ENCODE measurements around the gene FAM83C. TPM values are rescaled to one million over a fixed set of nuclear protein-coding genes. Genes with fewer than 3 reads are reported as not detected.

The FAM83C gene
- total RNA-seq, 1 experiment from 2014 or later = not detected

DNA sequence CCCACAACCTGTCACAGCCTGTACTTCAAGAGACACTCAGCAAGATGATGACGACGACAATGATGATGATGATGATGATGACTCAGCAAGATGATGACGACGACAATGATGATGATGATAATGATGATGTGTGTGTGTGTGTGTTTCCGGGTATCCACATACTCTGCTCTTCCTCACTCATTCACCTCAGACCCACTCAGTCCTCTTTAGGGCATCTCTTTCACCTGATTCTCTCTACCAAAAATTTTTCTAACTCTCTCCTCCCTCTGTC lies 6.5 kb downstream of the FAM83C start:
- DNase-seq (ENCODE audit: extremely low read depth, low read depth) = no peak

GRCh38 chr20:35284992-35285805 lies 7.0 kb downstream of the FAM83C start:
- no peak for DNase-seq (ENCODE audit: extremely low read depth, low read depth)

GRCh38 chr20:35284267-35284991 lies 7.8 kb downstream of the FAM83C start, which contains the start of gene EIF6:
Gene EIF6, minus strand, starts transcription at chr20:35284772. Its CDS starts 285 bp downstream, at chr20:35284487.
- peak; percentile 73 for DNase-seq (ENCODE audit: extremely low read depth, low read depth)

GRCh38 chr20:35283441-35284266 lies 8.6 kb downstream of the FAM83C start:
- no peak for DNase-seq (ENCODE audit: extremely low read depth, low read depth)

DNA sequence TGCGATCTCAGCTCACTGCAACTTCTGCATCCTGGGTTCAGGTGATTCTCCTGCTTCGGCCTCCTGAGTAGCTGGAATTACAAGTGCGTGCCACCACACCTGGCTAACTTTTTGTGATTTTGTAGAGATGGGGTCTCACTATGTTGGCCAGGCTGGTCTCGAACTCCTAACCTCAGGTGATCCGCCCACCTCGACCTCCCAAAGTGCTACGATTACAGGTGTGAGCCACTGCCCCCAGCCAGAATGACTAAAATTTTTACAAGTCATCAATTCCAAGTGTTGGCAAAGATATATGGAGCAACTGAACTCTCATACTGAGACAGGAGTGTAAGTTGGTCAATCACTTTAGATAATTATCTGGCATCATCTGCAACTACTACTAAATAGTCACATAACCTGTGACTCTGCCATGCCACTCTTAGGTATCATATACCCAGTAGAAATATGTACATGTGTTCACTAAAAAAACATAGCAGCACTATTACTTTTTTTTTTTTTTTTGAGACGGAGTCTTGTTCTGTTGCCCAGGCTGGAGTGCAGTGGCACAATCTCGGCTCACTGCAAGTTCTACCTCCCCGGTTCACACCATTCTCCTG lies 10.6 kb downstream of the FAM83C start:
- no peak for DNase-seq (ENCODE audit: extremely low read depth, low read depth)

DNA sequence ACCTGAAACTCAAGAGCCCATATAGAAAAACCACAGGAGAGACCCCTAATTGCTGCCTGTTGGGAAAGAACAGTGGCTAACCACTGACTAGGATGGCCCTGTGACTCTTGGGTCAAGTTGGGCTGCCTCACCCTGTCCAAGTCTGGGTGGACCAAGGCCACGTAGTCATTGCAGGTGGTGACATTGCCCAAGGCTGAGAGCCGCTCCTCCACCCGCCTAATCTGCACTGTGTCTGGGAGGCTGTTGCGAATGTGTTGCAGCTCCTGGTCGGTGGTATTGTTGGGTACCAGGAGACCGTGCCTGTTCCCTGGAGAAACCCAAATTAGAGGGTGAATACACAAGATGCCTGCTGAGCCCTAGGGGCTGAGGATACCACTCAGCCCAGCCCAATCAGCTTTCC lies 11.7 kb downstream of the FAM83C start:
- no peak for DNase-seq (ENCODE audit: extremely low read depth, low read depth)

DNA sequence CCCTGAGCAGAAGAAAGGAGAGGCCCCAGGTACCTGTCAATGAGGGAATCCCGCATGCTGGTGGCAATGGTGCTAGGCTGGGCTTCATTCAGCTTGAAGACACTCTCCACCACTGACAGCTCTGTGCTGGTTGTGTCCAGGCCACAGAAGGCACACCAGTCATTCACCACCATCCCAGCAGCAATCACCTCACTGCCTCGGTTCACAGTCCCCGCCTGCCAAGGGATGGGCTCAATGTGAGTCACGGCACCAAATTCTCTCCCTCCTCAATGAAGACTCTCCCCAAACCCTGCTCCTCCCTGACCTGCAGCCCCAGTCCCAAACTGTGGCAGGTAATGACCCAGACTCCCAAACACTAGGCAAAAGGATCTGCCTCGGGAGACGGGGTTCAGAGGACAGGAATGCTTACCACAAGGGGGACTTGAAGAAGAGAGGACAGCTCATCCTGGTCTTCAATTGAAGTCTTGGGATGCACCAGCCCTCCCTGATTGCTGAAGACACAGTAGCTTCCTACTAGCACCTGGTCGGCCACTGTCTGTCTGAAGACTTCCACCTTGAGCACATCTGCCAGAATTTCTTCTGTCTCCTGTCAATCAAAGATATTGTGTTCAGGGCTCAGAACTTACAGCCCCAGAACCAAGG lies 12.6 kb downstream of the FAM83C start:
- no peak for DNase-seq (ENCODE audit: extremely low read depth, low read depth)

GRCh38 chr20:35279040-35279439 lies 13.2 kb downstream of the FAM83C start:
- DNase-seq (ENCODE audit: extremely low read depth, low read depth) = no peak

DNA sequence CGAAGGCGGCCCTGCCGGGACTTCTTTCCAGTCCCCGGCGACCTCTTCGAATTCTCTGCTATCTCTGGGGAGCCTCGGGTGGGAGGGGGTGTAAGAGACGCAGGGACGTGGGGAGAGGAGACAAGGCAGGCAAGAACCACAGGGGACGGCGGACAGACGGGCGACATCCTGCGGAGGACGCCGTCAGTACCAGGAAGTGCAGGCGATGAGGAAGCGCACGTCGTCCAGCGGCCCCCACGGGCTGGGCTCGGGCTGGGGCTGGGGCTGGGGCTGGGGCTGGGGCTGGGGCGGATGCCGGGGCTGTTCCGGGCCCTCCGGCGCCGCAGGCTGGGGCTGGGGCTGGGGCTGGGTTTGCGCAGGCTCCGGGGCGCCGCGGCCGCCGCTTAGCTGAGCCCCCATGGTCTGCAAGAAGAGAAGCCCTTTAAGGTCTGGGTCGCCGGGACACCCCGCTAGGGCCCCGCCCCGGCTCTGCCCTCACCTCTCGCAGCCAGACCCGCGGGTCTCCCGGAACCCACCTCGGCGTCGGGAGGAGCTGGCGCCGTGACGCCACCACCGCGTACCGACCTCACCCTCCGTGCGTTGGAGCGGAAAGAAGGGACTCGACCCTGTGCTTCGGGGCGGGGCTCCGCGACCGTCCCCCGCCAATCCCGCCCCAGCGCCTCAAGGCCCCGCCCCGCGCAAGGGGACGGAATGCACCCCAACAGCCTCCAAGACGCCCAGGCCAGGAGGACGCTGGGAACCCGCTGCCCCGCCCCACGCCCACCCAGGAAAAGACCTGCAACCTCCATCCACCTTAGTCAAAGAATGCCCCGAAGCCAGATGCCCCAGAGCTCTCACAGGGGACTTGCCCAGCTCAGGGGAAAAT lies 14.5 kb downstream of the FAM83C start, which contains the start of gene MMP24OS:
MMP24OS (minus strand) TSS at position 592 of the 865 bp plus-strand sequence; CDS start at position 399, 193 bp downstream.
- DNase-seq (ENCODE audit: extremely low read depth, low read depth) = peak; percentile 84

- DNase-seq (ENCODE audit: extremely low read depth, low read depth) = no peak
Observed at GRCh38 chr20:35277127-35277526, 15.1 kb downstream of the FAM83C start.

GRCh38 chr20:35276408-35276807 lies 15.8 kb downstream of the FAM83C start:
- DNase-seq (ENCODE audit: extremely low read depth, low read depth) = no peak

- no peak for DNase-seq (ENCODE audit: extremely low read depth, low read depth)
Observed at GRCh38 chr20:35275741-35276251, 16.4 kb downstream of the FAM83C start.

DNA sequence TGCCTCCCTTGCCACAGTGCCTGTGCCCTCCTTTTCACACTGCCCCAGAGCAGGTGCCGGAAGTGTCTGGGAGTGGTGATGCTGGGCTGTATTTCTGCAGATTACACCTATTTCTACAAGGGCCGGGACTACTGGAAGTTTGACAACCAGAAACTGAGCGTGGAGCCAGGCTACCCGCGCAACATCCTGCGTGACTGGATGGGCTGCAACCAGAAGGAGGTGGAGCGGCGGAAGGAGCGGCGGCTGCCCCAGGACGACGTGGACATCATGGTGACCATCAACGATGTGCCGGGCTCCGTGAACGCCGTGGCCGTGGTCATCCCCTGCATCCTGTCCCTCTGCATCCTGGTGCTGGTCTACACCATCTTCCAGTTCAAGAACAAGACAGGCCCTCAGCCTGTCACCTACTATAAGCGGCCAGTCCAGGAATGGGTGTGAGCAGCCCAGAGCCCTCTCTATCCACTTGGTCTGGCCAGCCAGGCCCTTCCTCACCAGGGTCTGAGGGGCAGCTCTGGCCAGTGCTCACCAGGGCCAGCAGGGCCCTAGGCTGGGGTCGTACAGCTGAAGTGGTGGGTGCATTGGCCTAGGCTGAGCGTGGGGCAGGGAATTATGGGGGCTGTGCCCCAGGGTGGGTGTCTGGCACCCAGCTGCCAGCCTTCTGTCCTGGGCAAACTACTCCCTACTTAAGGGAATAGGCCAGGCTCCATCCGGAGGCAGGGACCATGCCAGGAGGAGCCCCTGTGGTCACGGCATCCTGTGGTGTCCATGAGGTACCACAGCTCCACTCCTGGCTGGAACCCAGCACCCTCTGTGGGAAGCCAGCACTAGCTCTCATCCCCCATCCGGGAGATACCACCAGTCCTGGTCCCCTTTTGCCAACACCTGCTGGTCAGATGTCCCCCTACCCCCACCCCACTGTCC lies 17.8 kb downstream of the FAM83C start:
- DNase-seq (ENCODE audit: extremely low read depth, low read depth) = no peak

GRCh38 chr20:35273449-35274171 lies 18.6 kb downstream of the FAM83C start:
- no peak for DNase-seq (ENCODE audit: extremely low read depth, low read depth)

DNA sequence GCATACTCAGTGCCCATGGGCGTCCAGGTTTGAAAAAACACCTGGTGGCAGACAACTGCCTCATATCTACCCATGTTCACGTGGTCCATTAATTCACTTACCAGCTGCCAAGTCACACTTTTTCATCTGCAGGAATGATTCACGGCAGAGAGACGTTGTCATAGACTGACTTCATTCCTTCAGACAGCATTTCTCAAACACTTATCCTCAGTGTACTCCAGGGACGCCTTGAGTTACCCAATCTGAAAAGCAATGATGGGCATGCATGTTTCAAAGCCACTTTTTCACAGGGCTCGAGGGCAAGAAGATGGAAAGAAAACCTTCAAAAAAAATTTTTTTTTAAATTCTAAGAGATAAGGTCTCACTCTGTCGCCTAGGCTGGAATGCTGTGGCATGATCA lies 20.3 kb downstream of the FAM83C start:
- DNase-seq (ENCODE audit: extremely low read depth, low read depth) = no peak

DNA sequence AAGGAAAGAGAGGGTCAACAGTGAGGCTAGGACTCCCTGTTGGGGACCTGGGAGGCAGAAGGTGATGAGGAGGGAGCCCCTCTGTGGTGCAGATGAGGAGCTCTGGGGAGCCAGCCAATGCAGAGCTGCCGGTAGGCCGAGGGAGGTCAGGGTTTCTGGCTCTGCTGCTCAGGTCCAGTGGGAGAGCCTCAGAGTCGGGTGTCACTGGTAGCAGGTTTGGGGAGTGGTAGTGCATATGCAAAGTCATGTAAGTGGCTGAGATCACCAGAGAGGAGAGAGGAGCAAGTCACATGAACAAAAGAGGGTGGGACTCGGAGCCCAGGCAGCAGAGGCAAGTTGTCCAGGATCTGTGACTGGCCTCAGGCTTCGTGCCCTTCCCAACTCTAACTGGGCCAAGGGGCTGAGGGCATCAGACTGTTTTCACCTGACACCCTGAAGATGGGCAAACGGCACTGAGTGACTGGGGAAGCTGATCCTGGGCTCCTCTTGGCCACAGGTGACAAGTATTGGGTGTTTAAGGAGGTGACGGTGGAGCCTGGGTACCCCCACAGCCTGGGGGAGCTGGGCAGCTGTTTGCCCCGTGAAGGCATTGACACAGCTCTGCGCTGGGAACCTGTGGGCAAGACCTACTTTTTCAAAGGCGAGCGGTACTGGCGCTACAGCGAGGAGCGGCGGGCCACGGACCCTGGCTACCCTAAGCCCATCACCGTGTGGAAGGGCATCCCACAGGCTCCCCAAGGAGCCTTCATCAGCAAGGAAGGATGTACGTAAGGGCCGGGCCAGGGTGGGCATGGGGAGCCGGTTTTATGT lies 20.9 kb downstream of the FAM83C start:
- DNase-seq (ENCODE audit: extremely low read depth, low read depth) = no peak

Data from NCI-H460 (cell line).